Measurements from ENCODE around the gene RELN. TPM values are rescaled to one million over a fixed set of nuclear protein-coding genes. Genes with fewer than 3 reads are reported as not detected.

The RELN gene
- total RNA-seq, 1 donor from 2014 or later = 7.4 TPM

DNA sequence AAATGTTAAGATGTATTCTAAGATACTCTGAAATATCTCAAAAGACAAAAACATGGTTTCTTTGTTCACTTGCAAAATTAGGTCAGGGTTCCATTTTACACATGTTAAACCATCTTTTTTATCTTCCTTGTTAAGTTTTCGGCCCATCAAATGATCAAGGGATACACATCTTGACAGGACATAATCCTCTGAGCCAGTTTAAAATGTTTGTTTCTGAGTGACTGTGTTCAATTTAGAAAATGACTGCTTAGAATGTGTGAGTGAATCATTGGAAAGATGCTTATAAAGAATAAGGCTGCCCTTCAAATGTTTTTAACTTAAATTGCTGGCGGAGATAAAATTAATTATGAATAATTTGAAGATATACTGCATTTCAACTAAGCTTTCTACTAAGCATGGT is 447.5 kb downstream of the RELN start:
- Histone ChIP-seq H3K36me3 (no peaks in the 10 kb centered on the region), H3K27me3 (no peaks in the 10 kb centered on the region), H3K4me3 (no peak overlapping the region), H3K9me3 (no peaks in the 10 kb centered on the region), H3K27ac (no peak overlapping the region), H3K4me1 (no peaks in the 10 kb centered on the region)
- DNase-seq (ENCODE audit: extremely low spot score in 2 of 2) = no peak
- intact Hi-C loops (cut with DNase I) = no loop called here
- TF ChIP-seq, protein P1, sequence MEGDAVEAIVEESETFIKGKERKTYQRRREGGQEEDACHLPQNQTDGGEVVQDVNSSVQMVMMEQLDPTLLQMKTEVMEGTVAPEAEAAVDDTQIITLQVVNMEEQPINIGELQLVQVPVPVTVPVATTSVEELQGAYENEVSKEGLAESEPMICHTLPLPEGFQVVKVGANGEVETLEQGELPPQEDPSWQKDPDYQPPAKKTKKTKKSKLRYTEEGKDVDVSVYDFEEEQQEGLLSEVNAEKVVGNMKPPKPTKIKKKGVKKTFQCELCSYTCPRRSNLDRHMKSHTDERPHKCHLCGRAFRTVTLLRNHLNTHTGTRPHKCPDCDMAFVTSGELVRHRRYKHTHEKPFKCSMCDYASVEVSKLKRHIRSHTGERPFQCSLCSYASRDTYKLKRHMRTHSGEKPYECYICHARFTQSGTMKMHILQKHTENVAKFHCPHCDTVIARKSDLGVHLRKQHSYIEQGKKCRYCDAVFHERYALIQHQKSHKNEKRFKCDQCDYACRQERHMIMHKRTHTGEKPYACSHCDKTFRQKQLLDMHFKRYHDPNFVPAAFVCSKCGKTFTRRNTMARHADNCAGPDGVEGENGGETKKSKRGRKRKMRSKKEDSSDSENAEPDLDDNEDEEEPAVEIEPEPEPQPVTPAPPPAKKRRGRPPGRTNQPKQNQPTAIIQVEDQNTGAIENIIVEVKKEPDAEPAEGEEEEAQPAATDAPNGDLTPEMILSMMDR (IDR thresholded peaks at IDR 0.05) = no peak
- TF ChIP-seq POLR2A (IDR thresholded peaks at IDR 0.05) = no peak
- TF ChIP-seq POLR2AphosphoS5 (IDR thresholded peaks at IDR 0.05; ENCODE audit: insufficient read depth in 1 of 2, low read depth in 1 of 2) = no peak

DNA sequence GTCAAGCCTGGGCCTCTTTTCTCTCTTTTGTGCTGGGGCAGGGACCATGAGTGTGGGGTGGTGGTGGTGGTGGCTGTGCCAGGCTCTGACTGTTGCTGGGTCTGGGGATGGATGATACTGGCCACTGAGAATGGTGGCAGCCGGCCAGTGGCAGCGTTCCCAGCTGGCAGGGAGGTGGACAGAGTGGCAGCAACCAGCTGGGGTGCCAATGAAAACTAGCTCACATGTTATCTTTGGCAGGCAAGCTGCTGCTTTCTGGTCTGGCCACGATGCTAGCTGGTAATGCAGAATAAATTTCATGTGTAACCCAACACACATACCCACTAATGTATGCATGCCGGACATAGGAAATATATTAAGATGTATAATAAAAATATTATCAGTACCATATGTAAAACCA is 448.4 kb downstream of the RELN start:
- H3K4me3 ChIP-seq = no peak overlapping the region
- H3K27ac ChIP-seq = no peak overlapping the region
- no peaks in the 10 kb centered on the region for H3K9me3 ChIP-seq
- no peak for TF ChIP-seq POLR2AphosphoS5 (IDR thresholded peaks at IDR 0.05; ENCODE audit: insufficient read depth in 1 of 2, low read depth in 1 of 2)
- TF ChIP-seq POLR2A (IDR thresholded peaks at IDR 0.05) = no peak
- TF ChIP-seq, protein P1 (IDR thresholded peaks at IDR 0.05) = no peak
- H3K36me3 ChIP-seq = no peaks in the 10 kb centered on the region
- intact Hi-C loops (cut with DNase I) = no loop called here
- H3K27me3 ChIP-seq = no peaks in the 10 kb centered on the region
- no peak for DNase-seq (ENCODE audit: extremely low spot score in 2 of 2)
- H3K4me1 ChIP-seq = no peaks in the 10 kb centered on the region

DNA sequence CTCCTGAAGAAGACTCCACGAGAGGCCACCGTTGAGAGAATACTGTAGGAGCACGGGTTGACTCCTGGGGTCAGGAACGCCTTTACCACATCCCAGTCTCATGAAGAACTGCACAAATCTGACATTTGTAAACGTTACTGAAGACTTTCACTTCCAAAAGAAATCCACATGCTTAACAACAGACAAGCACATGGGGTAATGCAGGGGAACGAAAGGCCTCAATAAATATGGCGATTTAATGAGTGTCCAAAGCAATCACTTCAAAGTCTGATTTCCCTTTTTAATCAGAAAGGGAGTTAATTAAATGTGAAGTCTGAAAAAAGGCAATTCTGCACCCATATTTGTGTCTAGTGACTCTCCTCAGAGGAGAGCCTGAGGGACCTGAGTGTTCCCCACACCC is 449.1 kb downstream of the RELN start:
- no peaks in the 10 kb centered on the region for H3K9me3 ChIP-seq
- TF ChIP-seq POLR2AphosphoS5 (IDR thresholded peaks at IDR 0.05; ENCODE audit: insufficient read depth in 1 of 2, low read depth in 1 of 2) (no peak), POLR2A (IDR thresholded peaks at IDR 0.05) (no peak)
- TF ChIP-seq, protein P1 (IDR thresholded peaks at IDR 0.05) = no peak

DNA sequence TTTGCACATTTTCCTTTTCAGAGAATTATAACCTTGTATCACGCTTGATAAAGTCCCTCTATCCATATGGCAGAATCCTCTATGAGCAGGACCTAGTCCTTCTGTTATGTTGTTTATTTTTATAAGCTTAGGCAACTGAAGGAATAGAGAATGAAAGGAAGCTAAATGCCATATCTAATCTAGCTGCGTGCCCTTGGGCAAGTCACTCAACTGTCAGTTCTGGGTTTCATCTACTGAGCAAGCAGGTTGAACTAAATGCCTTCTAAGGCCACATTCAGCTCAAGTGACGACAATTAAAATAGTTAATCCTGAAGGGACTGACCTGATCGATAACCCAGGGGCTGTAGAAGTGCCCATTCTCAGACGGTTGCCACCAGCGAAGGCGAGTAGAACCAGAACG is 449.6 kb downstream of the RELN start:
- no peak for TF ChIP-seq POLR2AphosphoS5 (IDR thresholded peaks at IDR 0.05; ENCODE audit: insufficient read depth in 1 of 2, low read depth in 1 of 2)
- TF ChIP-seq POLR2A (IDR thresholded peaks at IDR 0.05) = no peak
- TF ChIP-seq, protein P1 (IDR thresholded peaks at IDR 0.05) = no peak
- intact Hi-C loops (cut with DNase I) = no loop called here
- Histone ChIP-seq H3K27ac (no peak overlapping the region), H3K4me1 (no peaks in the 10 kb centered on the region), H3K4me3 (no peak overlapping the region), H3K27me3 (no peaks in the 10 kb centered on the region), H3K36me3 (no peaks in the 10 kb centered on the region), H3K9me3 (no peaks in the 10 kb centered on the region)
- no peak for DNase-seq (ENCODE audit: extremely low spot score in 2 of 2)

More for the DNA sequence above, 449.1 kb downstream of the RELN start:
- H3K36me3 ChIP-seq = no peaks in the 10 kb centered on the region
- H3K4me3 ChIP-seq = no peak overlapping the region
- H3K27ac ChIP-seq = no peak overlapping the region
- H3K27me3 ChIP-seq = no peaks in the 10 kb centered on the region
- DNase-seq (ENCODE audit: extremely low spot score in 2 of 2) = no peak
- intact Hi-C loops (cut with DNase I) = no loop called here
- H3K4me1 ChIP-seq = no peaks in the 10 kb centered on the region

DNA sequence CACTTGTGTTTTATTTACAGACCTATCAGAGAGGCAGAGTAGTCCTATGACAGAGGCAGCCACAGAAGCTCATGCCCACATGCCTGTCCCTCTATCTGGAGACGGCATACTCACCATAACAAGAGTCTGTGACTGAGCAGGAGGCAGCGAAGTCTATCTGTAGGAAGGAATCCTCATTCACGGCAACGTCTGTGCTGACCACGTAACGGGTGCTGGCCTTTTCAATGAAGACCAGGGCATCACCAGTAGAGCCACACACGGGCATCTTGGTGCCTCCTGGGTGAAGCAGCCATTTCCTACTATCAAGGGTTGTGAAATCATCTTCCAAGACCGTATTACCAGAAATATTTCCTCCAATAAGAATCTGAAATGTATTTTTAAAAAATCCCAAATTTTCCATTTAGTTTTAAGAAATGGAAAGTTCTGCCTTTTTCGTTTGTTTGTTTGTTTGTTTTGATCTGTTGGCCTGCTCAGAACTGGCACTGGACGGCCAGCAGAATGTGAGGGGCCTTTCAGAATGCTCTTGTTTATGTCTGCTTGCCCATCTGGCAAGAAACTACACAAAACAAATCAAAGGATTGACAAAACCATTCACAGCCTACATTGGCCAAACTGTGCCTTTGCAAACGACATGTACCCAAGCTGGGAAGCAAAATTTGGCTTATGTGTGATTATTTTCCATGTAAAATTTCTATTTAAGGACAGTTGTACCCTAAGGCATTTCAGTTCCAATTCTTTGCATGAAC is 450.3 kb downstream of the RELN start:
- Histone ChIP-seq H3K4me3 (no peak overlapping the region), H3K36me3 (no peaks in the 10 kb centered on the region), H3K27me3 (no peaks in the 10 kb centered on the region), H3K9me3 (no peaks in the 10 kb centered on the region), H3K27ac (no peak overlapping the region), H3K4me1 (no peaks in the 10 kb centered on the region)
- DNase-seq (ENCODE audit: extremely low spot score in 2 of 2) = no peak
- intact Hi-C loops (cut with DNase I) = no loop called here
- TF ChIP-seq POLR2A (IDR thresholded peaks at IDR 0.05) (no peak), POLR2AphosphoS5 (IDR thresholded peaks at IDR 0.05; ENCODE audit: insufficient read depth in 1 of 2, low read depth in 1 of 2) (no peak)
- TF ChIP-seq, protein P1 (IDR thresholded peaks at IDR 0.05) = no peak
